ENCODE measurements around the gene YIF1B.

YIF1B gene

DNA sequence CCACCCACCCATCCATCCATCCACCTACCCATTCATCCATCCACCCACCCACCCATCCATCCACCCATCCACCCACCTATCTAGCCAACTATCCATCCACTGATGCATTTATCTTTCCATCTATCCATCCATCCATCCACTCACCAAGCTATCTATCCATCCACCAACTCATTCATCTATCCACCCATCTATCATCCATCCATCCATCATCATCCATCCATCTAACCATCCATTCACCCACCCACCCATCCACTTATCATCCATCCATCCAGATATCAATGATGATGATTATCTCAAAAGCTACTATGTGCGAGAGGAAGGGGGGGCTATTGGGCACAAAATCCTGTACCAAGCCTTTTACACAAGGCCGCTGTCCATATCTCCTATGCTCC, 5.5 kb downstream of the YIF1B start:
- Histone ChIP-seq H3K36me3 (ENCODE audit: low read length) (no peaks in the 10 kb centered on the region), H2AFZ (ENCODE audit: low read depth, low read length, severe bottlenecking) (no peak overlapping the region), H3K27ac (ENCODE audit: low read depth, low read length) (no peak overlapping the region), H3K9ac (ENCODE audit: low read length) (no peak overlapping the region), H4K20me1 (ENCODE audit: low read depth, low read length) (no peaks in the 10 kb centered on the region), H3K27me3 (ENCODE audit: low read length) (no peaks in the 10 kb centered on the region), H3K79me2 (ENCODE audit: insufficient read depth, low read length) (0 out of 2 replicates have a peak, but pooled peaks cover 7% of the 10 kb centered on the region), H3K9me2 (replicated peaks; ENCODE audit: insufficient read depth, low read length) (no peaks in the 10 kb centered on the region), H3F3A (ENCODE audit: insufficient read depth) (peaks cover 1% of the 10 kb centered on the region; the same call in 1 of the 2 replicates), H3K4me2 (ENCODE audit: low read depth, low read length, poor library complexity, severe bottlenecking) (no peak overlapping the region), H3K9me3 (ENCODE audit: insufficient read depth, low read length) (no peaks in the 10 kb centered on the region), H3K4me3 (ENCODE audit: insufficient read depth, low read length, poor library complexity, severe bottlenecking) (no peak overlapping the region)
- no peak for TF ChIP-seq CTCF (IDR thresholded peaks at IDR 0.05; ENCODE audit: insufficient read depth, low read length, poor library complexity, severe bottlenecking)
- TF ChIP-seq EZH2phosphoT487 (conservative IDR thresholded peaks at IDR 0.05; ENCODE audit: low read length): no peak

DNA sequence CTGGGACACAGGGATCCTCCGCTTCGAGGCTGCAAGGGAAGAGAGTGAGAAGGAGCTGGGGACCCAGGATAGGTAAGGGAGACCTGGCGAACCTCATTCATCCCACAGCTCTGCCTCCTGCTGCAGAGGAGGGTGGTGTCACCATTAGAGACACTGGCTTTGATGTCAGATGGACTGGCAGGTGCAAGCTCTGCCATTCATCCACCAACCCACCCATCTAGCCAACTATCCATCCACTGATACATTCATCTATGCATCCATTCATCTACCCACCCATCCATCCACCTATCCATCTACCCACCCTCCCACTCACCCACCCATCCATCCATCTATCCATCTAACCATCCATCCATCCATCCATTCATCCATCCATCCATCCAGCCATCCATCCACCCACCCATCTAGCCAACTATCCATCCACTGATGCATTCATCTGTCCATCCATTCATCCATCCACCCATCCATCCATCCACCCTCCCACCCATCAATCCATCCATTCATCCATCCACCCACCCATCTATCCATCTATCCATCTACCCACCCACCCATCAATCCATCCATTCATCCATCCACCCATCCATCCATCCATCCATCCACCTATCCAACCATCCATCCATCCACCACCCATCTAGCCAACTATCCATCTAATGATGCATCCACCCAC, 6.0 kb downstream of the YIF1B start:
- TF ChIP-seq EZH2phosphoT487 (conservative IDR thresholded peaks at IDR 0.05; ENCODE audit: low read length) (no peak), CTCF (IDR thresholded peaks at IDR 0.05; ENCODE audit: insufficient read depth, low read length, poor library complexity, severe bottlenecking) (no peak)
- no peaks in the 10 kb centered on the region for H3K9me2 ChIP-seq (replicated peaks; ENCODE audit: insufficient read depth, low read length)
- H3K36me3 ChIP-seq (ENCODE audit: low read length): no peaks in the 10 kb centered on the region
- no peaks in the 10 kb centered on the region; the same call in 1 of the 2 replicates for H3F3A ChIP-seq (ENCODE audit: insufficient read depth)
- H3K9me3 ChIP-seq (ENCODE audit: insufficient read depth, low read length): no peaks in the 10 kb centered on the region
- no peak overlapping the region for H3K27ac ChIP-seq (ENCODE audit: low read depth, low read length)
- no peak overlapping the region for H3K4me2 ChIP-seq (ENCODE audit: low read depth, low read length, poor library complexity, severe bottlenecking)
- no peaks in the 10 kb centered on the region for H3K27me3 ChIP-seq (ENCODE audit: low read length)
- no peak overlapping the region for H3K9ac ChIP-seq (ENCODE audit: low read length)
- no peaks in the 10 kb centered on the region for H4K20me1 ChIP-seq (ENCODE audit: low read depth, low read length)
- no peak overlapping the region for H2AFZ ChIP-seq (ENCODE audit: low read depth, low read length, severe bottlenecking)
- H3K4me3 ChIP-seq (ENCODE audit: insufficient read depth, low read length, poor library complexity, severe bottlenecking): no peak overlapping the region
- H3K79me2 ChIP-seq (ENCODE audit: insufficient read depth, low read length): 0 out of 2 replicates have a peak, but pooled peaks cover 4% of the 10 kb centered on the region

DNA sequence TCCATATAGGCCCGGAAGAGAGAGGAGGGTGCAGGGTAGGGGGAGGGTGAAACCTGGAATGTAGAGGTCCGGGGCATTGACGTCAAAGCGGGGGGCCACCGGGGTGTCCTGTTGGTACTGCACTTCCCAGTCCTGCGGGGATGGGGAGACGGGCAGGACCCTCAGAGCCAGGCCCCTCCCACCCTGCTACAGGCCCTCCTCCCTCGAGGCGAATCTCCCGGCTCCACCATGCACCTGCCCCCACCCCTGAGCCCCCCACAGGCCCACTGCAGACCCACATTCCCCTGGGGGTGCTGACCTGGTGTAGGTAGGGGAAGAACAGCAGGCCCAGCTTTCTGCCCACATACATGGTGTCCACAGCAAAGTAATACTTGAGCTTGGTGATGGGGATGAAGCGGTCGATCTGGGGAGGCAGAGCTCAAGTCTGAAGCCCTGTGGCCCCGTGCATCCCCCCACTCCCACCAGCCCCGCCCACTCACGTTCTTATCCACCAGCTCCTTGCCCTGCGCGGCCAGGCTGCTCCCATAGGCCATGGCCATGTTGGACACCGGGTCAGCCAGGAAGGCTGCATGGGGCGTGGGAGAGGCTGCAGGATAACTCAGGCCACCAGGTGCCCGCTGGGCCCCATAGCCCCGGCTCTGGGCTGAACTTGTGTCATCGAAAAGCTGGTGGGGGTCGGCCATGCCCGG, 6.7 kb downstream of the YIF1B start:
- Histone ChIP-seq H3F3A (ENCODE audit: insufficient read depth) (no peaks in the 10 kb centered on the region; the same call in 1 of the 2 replicates), H3K9me2 (replicated peaks; ENCODE audit: insufficient read depth, low read length) (no peaks in the 10 kb centered on the region), H3K4me2 (ENCODE audit: low read depth, low read length, poor library complexity, severe bottlenecking) (no peak overlapping the region), H3K79me2 (ENCODE audit: insufficient read depth, low read length) (0 out of 2 replicates have a peak, but pooled peaks cover 4% of the 10 kb centered on the region), H3K9ac (ENCODE audit: low read length) (no peak overlapping the region), H4K20me1 (ENCODE audit: low read depth, low read length) (no peaks in the 10 kb centered on the region), H2AFZ (ENCODE audit: low read depth, low read length, severe bottlenecking) (no peak overlapping the region), H3K27ac (ENCODE audit: low read depth, low read length) (no peak overlapping the region), H3K36me3 (ENCODE audit: low read length) (no peaks in the 10 kb centered on the region), H3K4me3 (ENCODE audit: insufficient read depth, low read length, poor library complexity, severe bottlenecking) (no peak overlapping the region), H3K27me3 (ENCODE audit: low read length) (no peaks in the 10 kb centered on the region), H3K9me3 (ENCODE audit: insufficient read depth, low read length) (no peaks in the 10 kb centered on the region)
- TF ChIP-seq EZH2phosphoT487 (conservative IDR thresholded peaks at IDR 0.05; ENCODE audit: low read length): no peak
- TF ChIP-seq CTCF (IDR thresholded peaks at IDR 0.05; ENCODE audit: insufficient read depth, low read length, poor library complexity, severe bottlenecking): no peak

All from SU-DHL-6 (cell line).